H9 (cell line): ENCODE results near the gene FBXL13. TPM values are rescaled to one million over a fixed set of nuclear protein-coding genes. Genes with fewer than 3 reads are reported as not detected.

Experiments used
- DNase-seq: peaks from one replicate; pipeline ENCODE4 v3.0.0-alpha.2; 2017
- H2AFZ ChIP-seq: one replicate; pipeline ENCODE4 v1.6.1; 2013; ENCODE audit warnings: mild to moderate bottlenecking, low read length, control low read depth, moderate library complexity
- H2AK5ac ChIP-seq: 2 replicates; pipeline ENCODE4 v1.6.1; 2013; ENCODE audit warnings: low read length, control low read depth, mixed read lengths; ENCODE audit not compliant: insufficient read length
- H2BK120ac ChIP-seq: one replicate; pipeline ENCODE4 v1.6.1; 2013; ENCODE audit warnings: low read depth, mild to moderate bottlenecking, low read length, control low read depth, inconsistent platforms; ENCODE audit not compliant: poor library complexity, severe bottlenecking
- H2BK12ac ChIP-seq: 2 replicates; pipeline ENCODE4 v1.6.1; 2013; ENCODE audit warnings: low read length, control low read depth, mixed read lengths, low read depth; ENCODE audit not compliant: insufficient read length
- H2BK15ac ChIP-seq: 2 replicates; pipeline ENCODE4 v1.6.1; 2013; ENCODE audit warnings: low read depth, low read length, control low read depth
- H2BK20ac ChIP-seq: one replicate; pipeline ENCODE4 v1.6.1; 2013; ENCODE audit warnings: low read depth, mild to moderate bottlenecking, low read length, control low read depth, inconsistent platforms; ENCODE audit not compliant: poor library complexity, severe bottlenecking
- H2BK5ac ChIP-seq: 2 replicates; pipeline ENCODE4 v1.6.1; 2013; ENCODE audit warnings: low read length, control low read depth, mixed read lengths; ENCODE audit not compliant: insufficient read length
- H3K14ac ChIP-seq: 2 replicates; pipeline ENCODE4 v1.6.1; 2013; ENCODE audit warnings: low read length, control low read depth; ENCODE audit not compliant: insufficient read depth
- H3K18ac ChIP-seq: 2 replicates; pipeline ENCODE4 v1.6.1; 2013; ENCODE audit warnings: low read depth, mild to moderate bottlenecking, mixed read lengths, low read length, control low read depth; ENCODE audit not compliant: insufficient read length
- H3K23ac ChIP-seq: 2 replicates; pipeline ENCODE4 v1.6.1; 2013; ENCODE audit warnings: low read length, control low read depth, mixed read lengths, low read depth; ENCODE audit not compliant: insufficient read length
- H3K23me2 ChIP-seq: 2 replicates; pipeline ENCODE4 v1.6.1; 2013; ENCODE audit warnings: low read depth, mild to moderate bottlenecking, mixed read lengths, low read length, control low read depth; ENCODE audit not compliant: insufficient read length, poor library complexity, severe bottlenecking
- H3K27ac ChIP-seq: 2 replicates; pipeline ENCODE4 v1.5.1; 2013; ENCODE audit warnings: low read length, control low read depth, mixed read lengths, low read depth; ENCODE audit not compliant: insufficient read length
- H3K27me3 ChIP-seq: 2 replicates; pipeline ENCODE4 v1.6.1; 2013; ENCODE audit warnings: low read length, control low read depth, inconsistent platforms; ENCODE audit not compliant: insufficient read depth
- H3K4ac ChIP-seq: 2 replicates; pipeline ENCODE4 v1.6.1; 2013; ENCODE audit warnings: low read depth, mild to moderate bottlenecking, control low read depth, inconsistent platforms, low read length, moderate library complexity
- H3K4me1 ChIP-seq: 2 replicates; pipeline ENCODE4 v1.6.1; 2013; ENCODE audit warnings: low read length, control low read depth, inconsistent platforms; ENCODE audit not compliant: insufficient read depth
- H3K4me2 ChIP-seq: 2 replicates; pipeline ENCODE4 v1.6.1; 2013; ENCODE audit warnings: low read length, control low read depth, mixed read lengths; ENCODE audit not compliant: insufficient read length, insufficient read depth
- H3K56ac ChIP-seq: 2 replicates; pipeline ENCODE4 v1.6.1; 2013; ENCODE audit warnings: low read depth, mild to moderate bottlenecking, mixed read lengths, low read length, control low read depth; ENCODE audit not compliant: insufficient read length
- H3K79me1 ChIP-seq: 2 replicates; pipeline ENCODE4 v1.6.1; 2013; ENCODE audit warnings: low read depth, mild to moderate bottlenecking, moderate library complexity, low read length, control low read depth, inconsistent platforms; ENCODE audit not compliant: insufficient read depth, poor library complexity, severe bottlenecking
- H3K79me2 ChIP-seq: 2 replicates; pipeline ENCODE4 v1.6.1; 2013; ENCODE audit warnings: low read length, control low read depth, inconsistent platforms; ENCODE audit not compliant: insufficient read depth
- H3K9ac ChIP-seq: 2 replicates; pipeline ENCODE4 v1.6.1; 2013; ENCODE audit warnings: low read length, control low read depth, mixed read lengths; ENCODE audit not compliant: insufficient read length; ENCODE audit errors: extremely low read depth
- H3K9me3 ChIP-seq: one replicate; pipeline ENCODE4 v1.6.1; 2013; ENCODE audit warnings: low read depth, low read length, inconsistent platforms; ENCODE audit not compliant: control insufficient read depth
- H3T11ph ChIP-seq: one replicate; pipeline ENCODE4 v1.6.1; 2013; ENCODE audit warnings: mild to moderate bottlenecking, low read length, control low read depth, inconsistent platforms
- H4K20me1 ChIP-seq: one replicate; pipeline ENCODE4 v1.6.1; 2013; ENCODE audit not compliant: control insufficient read depth, insufficient read length, insufficient read depth
- H4K5ac ChIP-seq: 2 replicates; pipeline ENCODE4 v1.6.1; 2013; ENCODE audit warnings: low read depth, mild to moderate bottlenecking, mixed read lengths, low read length, control low read depth; ENCODE audit not compliant: insufficient read length
- H4K8ac ChIP-seq: replicated peaks from 2 replicates; pipeline ENCODE4 v1.6.1; 2013; ENCODE audit warnings: low read length, control low read depth, mixed read lengths, low read depth; ENCODE audit not compliant: insufficient read length
- H4K91ac ChIP-seq: 2 replicates; pipeline ENCODE4 v1.6.1; 2013; ENCODE audit warnings: low read depth, mild to moderate bottlenecking, moderate library complexity, mixed read lengths, low read length, control low read depth; ENCODE audit not compliant: insufficient read length
- H3K27ac Mint-ChIP-seq, 3 experiments: 2 replicates in 2 of 3; 3 replicates in 1 of 3; pipeline ENCODE4 v1.8.0; 2020 to 2021; ENCODE audit warnings: mixed read lengths in 3 of 3, mild to moderate bottlenecking in 1 of 3, moderate library complexity in 1 of 3
- H3K27me3 Mint-ChIP-seq: 2 replicates; pipeline ENCODE4 v1.8.0; 2021; ENCODE audit warnings: low read depth, mild to moderate bottlenecking, moderate library complexity, mixed read lengths
- H3K36me3 Mint-ChIP-seq, 3 experiments: 2 replicates in 2 of 3; 3 replicates in 1 of 3; pipeline ENCODE4 v1.8.0; 2020 to 2021; ENCODE audit warnings: low read depth in 3 of 3, mixed read lengths in 3 of 3; ENCODE audit not compliant: insufficient read depth in 1 of 3
- H3K4me1 Mint-ChIP-seq, 2 experiments: 2 replicates each; pipeline ENCODE4 v1.8.0; 2020; ENCODE audit warnings: mixed read lengths in 2 of 2
- H3K4me3 Mint-ChIP-seq, 2 experiments: 2 replicates in 1 of 2; 3 replicates in 1 of 2; pipeline ENCODE4 v1.8.0; 2020 to 2021; ENCODE audit warnings: mild to moderate bottlenecking in 2 of 2, mixed read lengths in 2 of 2, moderate library complexity in 1 of 2
- H3K9me3 Mint-ChIP-seq, 2 experiments: 2 replicates in 1 of 2; 3 replicates in 1 of 2; pipeline ENCODE4 v1.8.0; 2020; ENCODE audit warnings: mild to moderate bottlenecking in 2 of 2, mixed read lengths in 2 of 2, moderate library complexity in 1 of 2
- WGBS: extraction: QIAGEN DNeasy Blood & Tissue Kit; methylation state at CpG from one replicate; pipeline ENCODE4 v1.1.7; 2013; ENCODE audit warnings: missing lambda C conversion rate, low lambda C conversion rate, mixed read lengths; ENCODE audit not compliant: insufficient read length; ENCODE audit errors: extremely low coverage; 5-methylcytosine and 5-hydroxymethylcytosine counted together
- total RNA-seq: library from RNA; stranded (reverse); gene quantifications from 2 replicates; pipeline ENCODE4 v1.2.1, GENCODE V29; 2021
- TF ChIP-seq, protein P1 (sequence below): fragments of 200-600 bp; sonication (generic); conservative IDR thresholded peaks from 3 replicates; pipeline ENCODE4 v1.8.0; 2021; ENCODE audit warnings: antibody characterized with exemption, mild to moderate bottlenecking

The FBXL13 gene
- total RNA-seq, 1 experiment from 2014 or later, result 4.4 TPM

DNA sequence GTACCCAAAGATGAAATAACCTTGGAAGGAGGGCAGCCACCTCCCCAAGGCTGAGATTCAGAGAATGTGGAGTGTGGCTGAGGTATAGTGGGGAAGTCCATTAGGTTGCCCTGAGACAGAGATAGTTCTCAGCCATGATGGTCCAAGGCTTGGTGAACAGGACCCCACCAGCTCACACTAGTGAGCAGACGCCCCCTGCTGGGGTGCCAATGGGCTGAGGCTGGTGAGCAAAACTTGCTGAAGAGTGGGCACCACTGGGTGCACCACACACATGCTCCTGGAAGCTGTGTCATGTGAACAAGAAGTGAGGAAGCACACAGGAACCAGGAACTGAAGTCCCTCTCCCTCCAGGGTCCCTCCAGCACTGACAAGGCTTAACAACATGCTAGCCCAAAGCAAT lies 8.9 kb downstream of the FBXL13 start:
- Histone ChIP-seq H4K8ac (no peak overlapping the region), H3K9ac (no peak overlapping the region), H2AFZ (no peak overlapping the region), H3K27me3 (no peaks in the 10 kb centered on the region), H3K4ac (no peak overlapping the region), H2AK5ac (no peak overlapping the region), H3K9me3 (no peaks in the 10 kb centered on the region), H3K4me1 (no peaks in the 10 kb centered on the region), H3K23me2 (no peaks in the 10 kb centered on the region), H2BK20ac (no peak overlapping the region), H3K27ac (no peak overlapping the region), H3K79me2 (no peaks in the 10 kb centered on the region), H3K23ac (no peak overlapping the region), H2BK12ac (no peak overlapping the region), H3K18ac (no peak overlapping the region), H2BK5ac (no peak overlapping the region), H3K79me1 (no peaks in the 10 kb centered on the region), H3K56ac (no peak overlapping the region), H2BK120ac (no peak overlapping the region), H4K20me1 (no peaks in the 10 kb centered on the region), H4K5ac (no peak overlapping the region), H3T11ph (no peak overlapping the region), H4K91ac (no peak overlapping the region), H2BK15ac (no peak overlapping the region), H3K4me2 (no peak overlapping the region), H3K14ac (no peak overlapping the region)
- no CpG with 5 or more reads among the region's 1 CpG for WGBS
- no peaks in the 10 kb centered on the region for H3K27me3 Mint-ChIP-seq
- no peak overlapping the region for H3K4me3 Mint-ChIP-seq
- H3K9me3 Mint-ChIP-seq, result peaks cover 15% of the 10 kb centered on the region in 2 experiments; a peak in 3 of 5 replicates
- TF ChIP-seq, protein P1, sequence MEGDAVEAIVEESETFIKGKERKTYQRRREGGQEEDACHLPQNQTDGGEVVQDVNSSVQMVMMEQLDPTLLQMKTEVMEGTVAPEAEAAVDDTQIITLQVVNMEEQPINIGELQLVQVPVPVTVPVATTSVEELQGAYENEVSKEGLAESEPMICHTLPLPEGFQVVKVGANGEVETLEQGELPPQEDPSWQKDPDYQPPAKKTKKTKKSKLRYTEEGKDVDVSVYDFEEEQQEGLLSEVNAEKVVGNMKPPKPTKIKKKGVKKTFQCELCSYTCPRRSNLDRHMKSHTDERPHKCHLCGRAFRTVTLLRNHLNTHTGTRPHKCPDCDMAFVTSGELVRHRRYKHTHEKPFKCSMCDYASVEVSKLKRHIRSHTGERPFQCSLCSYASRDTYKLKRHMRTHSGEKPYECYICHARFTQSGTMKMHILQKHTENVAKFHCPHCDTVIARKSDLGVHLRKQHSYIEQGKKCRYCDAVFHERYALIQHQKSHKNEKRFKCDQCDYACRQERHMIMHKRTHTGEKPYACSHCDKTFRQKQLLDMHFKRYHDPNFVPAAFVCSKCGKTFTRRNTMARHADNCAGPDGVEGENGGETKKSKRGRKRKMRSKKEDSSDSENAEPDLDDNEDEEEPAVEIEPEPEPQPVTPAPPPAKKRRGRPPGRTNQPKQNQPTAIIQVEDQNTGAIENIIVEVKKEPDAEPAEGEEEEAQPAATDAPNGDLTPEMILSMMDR, result peak; percentile 60
- peak; percentile 60 for DNase-seq
- H3K36me3 Mint-ChIP-seq, result peaks cover 6 to 17% (median 15%) of the 10 kb centered on the region in 3 experiments
- H3K27ac Mint-ChIP-seq, result no peak overlapping the region
- H3K4me1 Mint-ChIP-seq, result peaks cover 4 to 5% of the 10 kb centered on the region in 2 experiments; a peak in 2 of 4 replicates
